ENCODE results near the gene WRAP73.

DNA sequence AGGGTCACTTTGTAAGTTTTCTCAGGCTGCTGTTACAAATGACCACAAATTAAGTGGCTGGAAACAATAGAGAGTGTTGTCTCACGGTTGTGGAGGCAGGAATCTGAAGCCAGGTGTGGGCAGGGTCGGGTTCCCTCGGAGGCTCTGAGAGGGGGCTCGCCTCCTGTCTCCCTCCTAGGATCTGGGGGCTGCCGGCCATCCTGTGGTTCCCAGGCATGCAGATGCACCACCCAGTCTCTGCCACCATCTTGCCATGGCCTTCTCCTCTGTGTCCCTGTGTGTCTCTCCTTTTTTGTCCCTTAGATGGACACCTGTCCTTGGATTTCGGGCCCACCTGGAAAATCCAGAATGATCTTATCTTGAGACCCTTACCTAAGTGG lies 7.2 kb upstream of the WRAP73 start:
- no peak for TF ChIP-seq POLR2A (IDR thresholded peaks at IDR 0.05)
- TF ChIP-seq, protein P1, sequence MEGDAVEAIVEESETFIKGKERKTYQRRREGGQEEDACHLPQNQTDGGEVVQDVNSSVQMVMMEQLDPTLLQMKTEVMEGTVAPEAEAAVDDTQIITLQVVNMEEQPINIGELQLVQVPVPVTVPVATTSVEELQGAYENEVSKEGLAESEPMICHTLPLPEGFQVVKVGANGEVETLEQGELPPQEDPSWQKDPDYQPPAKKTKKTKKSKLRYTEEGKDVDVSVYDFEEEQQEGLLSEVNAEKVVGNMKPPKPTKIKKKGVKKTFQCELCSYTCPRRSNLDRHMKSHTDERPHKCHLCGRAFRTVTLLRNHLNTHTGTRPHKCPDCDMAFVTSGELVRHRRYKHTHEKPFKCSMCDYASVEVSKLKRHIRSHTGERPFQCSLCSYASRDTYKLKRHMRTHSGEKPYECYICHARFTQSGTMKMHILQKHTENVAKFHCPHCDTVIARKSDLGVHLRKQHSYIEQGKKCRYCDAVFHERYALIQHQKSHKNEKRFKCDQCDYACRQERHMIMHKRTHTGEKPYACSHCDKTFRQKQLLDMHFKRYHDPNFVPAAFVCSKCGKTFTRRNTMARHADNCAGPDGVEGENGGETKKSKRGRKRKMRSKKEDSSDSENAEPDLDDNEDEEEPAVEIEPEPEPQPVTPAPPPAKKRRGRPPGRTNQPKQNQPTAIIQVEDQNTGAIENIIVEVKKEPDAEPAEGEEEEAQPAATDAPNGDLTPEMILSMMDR (IDR thresholded peaks at IDR 0.05): no peak

All from adrenal gland (tissue), 5 donors.